GM12873 (cell line): Measurements from ENCODE around the gene MPLKIP.

Source experiments
- TF ChIP-seq, protein P1 (sequence below): IDR thresholded peaks from 2 replicates; pipeline ENCODE4 v1.5.1; 2012; ENCODE audit warnings: low read depth, mild to moderate bottlenecking, moderate library complexity, low read length, control low read depth; ENCODE audit not compliant: insufficient read depth; ENCODE audit errors: missing control alignments

The MPLKIP gene

DNA sequence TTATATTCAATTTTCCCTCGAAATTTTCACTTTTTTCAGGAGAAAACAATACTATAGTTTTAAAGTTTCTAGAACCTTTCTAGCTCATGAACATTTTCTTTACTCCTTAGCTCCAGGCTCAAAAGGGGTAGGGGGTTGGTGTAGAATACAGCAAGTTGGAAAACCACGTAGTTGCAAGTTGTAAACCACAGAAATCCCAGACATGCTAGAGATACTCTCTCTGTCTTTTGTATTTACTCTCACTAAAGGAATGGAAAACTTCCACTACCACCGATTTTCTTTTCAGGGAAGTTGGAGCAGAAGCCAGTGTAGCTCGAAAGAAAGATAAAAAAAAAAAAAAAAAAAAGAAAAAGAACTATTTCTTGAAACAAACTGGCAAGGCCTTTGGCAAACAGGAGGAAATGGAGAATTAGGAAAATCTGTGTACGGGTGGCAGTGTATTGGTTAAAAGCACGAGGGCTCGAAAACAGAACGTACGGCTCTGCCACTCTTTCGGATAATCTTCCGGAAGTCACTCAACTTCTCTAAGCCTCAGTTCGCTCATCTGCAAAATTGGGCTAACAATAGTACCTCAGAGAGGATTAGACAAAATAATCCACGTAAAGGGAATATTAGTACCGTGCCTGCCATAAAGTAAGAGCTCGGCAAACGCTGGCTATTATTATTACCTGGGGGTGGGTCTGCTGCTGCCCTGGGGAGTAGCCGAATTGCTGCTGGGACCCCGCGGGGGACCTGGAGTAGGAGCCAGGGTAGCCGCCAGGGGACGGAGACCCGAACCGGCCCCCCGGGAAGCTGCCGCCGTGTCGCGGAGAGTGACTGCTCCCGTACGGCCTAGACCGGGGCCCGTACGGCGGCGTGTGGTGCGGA, 628 bp downstream of the MPLKIP start:
- TF ChIP-seq, protein P1, sequence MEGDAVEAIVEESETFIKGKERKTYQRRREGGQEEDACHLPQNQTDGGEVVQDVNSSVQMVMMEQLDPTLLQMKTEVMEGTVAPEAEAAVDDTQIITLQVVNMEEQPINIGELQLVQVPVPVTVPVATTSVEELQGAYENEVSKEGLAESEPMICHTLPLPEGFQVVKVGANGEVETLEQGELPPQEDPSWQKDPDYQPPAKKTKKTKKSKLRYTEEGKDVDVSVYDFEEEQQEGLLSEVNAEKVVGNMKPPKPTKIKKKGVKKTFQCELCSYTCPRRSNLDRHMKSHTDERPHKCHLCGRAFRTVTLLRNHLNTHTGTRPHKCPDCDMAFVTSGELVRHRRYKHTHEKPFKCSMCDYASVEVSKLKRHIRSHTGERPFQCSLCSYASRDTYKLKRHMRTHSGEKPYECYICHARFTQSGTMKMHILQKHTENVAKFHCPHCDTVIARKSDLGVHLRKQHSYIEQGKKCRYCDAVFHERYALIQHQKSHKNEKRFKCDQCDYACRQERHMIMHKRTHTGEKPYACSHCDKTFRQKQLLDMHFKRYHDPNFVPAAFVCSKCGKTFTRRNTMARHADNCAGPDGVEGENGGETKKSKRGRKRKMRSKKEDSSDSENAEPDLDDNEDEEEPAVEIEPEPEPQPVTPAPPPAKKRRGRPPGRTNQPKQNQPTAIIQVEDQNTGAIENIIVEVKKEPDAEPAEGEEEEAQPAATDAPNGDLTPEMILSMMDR: no peak

DNA sequence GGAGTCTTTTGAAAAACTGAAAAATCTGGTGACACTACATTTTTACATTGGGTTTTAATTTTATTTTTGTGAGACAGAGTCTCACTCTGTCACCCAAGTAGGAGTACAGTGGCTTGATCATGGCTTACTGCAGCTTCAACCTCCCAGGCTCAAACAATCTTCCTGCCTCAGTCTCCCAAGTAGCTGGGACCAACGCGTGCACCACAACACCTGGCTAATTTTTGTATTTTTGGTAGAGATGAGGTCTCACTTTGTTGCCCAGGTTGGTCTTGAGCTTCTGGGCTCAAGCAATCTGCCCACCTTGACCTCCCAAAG, 11.5 kb downstream of the MPLKIP start:
- TF ChIP-seq, protein P1: no peak

DNA sequence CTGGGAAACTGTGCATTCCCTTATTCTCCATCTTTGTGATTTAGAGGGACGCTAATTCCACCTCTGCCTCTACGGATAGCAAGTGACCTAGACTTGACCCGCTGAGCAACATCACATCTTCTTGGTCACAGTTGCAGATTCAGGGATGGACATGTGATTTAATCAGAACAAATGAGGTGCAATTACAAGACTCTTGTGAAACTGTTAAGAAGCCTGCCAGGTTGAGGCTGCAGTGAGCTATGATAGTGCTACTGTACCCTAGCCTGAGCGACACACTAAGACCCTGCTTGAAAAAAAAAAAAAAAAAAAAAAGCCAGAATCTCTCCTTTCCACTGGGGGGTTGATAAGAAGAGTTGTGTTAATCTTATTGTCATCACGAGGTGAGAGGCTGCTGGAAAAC, 14.4 kb downstream of the MPLKIP start:
- TF ChIP-seq, protein P1: no peak

DNA sequence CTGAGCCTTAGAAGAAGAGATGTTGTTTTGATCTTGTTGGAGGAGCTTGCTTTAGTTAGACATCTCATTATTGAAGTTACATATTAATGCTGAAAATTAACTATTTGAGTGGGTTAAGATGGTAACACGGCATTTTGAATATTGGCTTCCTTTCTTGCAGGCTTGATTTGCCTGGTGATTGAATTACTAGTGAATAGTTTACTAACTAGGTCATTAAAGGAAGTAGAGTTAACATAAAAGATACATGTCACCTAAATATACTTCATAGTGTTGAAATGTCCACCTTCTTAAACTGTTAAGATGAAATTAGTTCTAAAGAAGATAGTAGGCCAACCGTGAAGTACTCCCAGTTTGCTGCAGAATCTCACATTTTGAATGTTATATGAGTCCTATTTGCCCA, 18.5 kb downstream of the MPLKIP start:
- TF ChIP-seq, protein P1: no peak

DNA sequence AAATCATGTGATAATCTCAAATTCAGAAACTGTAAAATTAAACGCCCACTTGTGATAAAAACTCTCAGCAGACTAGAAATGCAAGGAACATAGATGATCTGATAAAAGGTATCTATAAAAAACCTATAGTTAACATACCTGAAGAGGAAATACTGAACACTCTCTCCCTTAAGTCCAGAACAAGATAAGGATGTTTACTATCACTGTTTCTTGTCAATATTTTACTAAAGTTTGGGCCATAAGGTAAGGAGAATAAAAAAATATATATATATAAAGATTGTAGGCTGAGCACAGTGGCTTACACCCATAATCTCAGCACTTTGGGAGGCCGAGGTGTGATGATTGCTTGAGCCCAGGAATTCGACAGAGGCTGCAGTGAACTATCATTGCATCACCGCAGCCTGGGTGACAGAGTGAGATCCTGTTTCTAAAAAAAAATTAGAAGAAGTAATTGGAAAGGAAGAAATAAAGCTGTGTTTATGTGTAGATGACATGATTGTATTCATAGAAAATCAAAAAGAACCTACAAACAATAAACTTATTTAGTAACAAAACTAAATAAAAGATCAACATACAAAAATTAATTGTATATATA, 28.4 kb downstream of the MPLKIP start:
- TF ChIP-seq, protein P1: no peak

DNA sequence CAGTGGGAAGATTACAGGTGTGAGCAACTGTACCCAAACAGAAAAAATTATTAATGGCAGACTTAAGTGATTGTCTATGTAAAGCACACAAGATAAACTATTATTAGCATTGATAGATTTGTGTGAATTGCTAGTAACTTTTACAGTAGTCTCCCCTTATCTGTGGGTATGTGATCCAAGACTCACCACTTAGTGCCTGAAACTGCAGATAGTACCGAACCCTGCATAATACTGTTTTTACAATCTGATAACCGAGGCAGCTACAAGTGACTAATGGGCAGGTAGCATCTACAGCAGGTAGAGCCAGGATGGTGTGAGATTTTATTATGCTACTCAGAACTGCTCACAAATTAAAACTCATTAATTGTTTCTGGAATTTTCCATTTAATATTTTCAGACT, 31.5 kb downstream of the MPLKIP start:
- TF ChIP-seq, protein P1: no peak

DNA sequence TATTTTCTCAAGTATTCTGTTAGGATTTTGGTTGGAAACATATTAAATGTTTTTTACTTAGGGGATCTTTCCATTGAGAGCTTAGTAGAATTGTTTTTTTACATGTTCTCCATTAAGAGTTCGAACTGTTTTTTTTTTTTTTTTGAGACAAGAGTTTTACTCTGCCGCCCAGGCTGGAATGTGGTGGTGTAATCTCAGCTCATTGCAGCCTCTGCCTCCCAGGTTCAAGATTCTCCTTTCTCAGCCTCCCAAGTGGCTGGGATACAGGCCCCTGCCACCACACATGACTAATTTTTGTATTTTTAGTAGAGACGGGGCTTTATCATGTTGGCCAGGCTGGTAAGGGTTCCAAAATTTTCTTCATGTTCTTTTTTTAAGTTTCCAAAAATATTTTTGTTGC, 33.2 kb downstream of the MPLKIP start:
- TF ChIP-seq, protein P1: no peak
